ENCODE data around the gene GRIK3. TPM values are rescaled to one million over a fixed set of nuclear protein-coding genes. Genes with fewer than 3 reads are reported as not detected.

The GRIK3 gene
- total RNA-seq, 1 donor from 2014 or later, result 2.3 TPM

GRCh38 chr1:36863500-36863899, 170.8 kb downstream of the GRIK3 start:
- Mint-ChIP-seq H3K27ac (no peak overlapping the region), H3K27me3 (peaks cover 54% of the 10 kb centered on the region), H3K36me3 (no peaks in the 10 kb centered on the region), H3K4me3 (no peak overlapping the region), H3K9me3 (no peaks in the 10 kb centered on the region), H3K4me1 (ENCODE audit: unreplicated experiment) (no peaks in the 10 kb centered on the region)
- DNase-seq (ENCODE audit: extremely low spot score, unreplicated experiment), result no peak
- no peak for TF ChIP-seq CTCF (conservative IDR thresholded peaks at IDR 0.05)

- Mint-ChIP-seq H3K27ac (no peak overlapping the region), H3K9me3 (no peaks in the 10 kb centered on the region), H3K27me3 (peaks cover 59% of the 10 kb centered on the region), H3K36me3 (no peaks in the 10 kb centered on the region), H3K4me1 (ENCODE audit: unreplicated experiment) (peaks cover 2% of the 10 kb centered on the region), H3K4me3 (no peak overlapping the region)
- no peak for DNase-seq (ENCODE audit: extremely low spot score, unreplicated experiment)
- TF ChIP-seq CTCF (conservative IDR thresholded peaks at IDR 0.05), result no peak
Observed at GRCh38 chr1:36863061-36863460, 171.3 kb downstream of the GRIK3 start.

- DNase-seq (ENCODE audit: extremely low spot score, unreplicated experiment), result no peak
- H3K4me1 Mint-ChIP-seq (ENCODE audit: unreplicated experiment), result peaks cover 11% of the 10 kb centered on the region
- H3K27me3 Mint-ChIP-seq, result peaks cover 58% of the 10 kb centered on the region
- H3K4me3 Mint-ChIP-seq, result no peak overlapping the region
- no peak overlapping the region for H3K27ac Mint-ChIP-seq
- no peaks in the 10 kb centered on the region for H3K36me3 Mint-ChIP-seq
- TF ChIP-seq CTCF (conservative IDR thresholded peaks at IDR 0.05), result no peak
- H3K9me3 Mint-ChIP-seq, result no peaks in the 10 kb centered on the region
Observed at GRCh38 chr1:36861375-36861774, 172.9 kb downstream of the GRIK3 start.

- Mint-ChIP-seq H3K9me3 (no peaks in the 10 kb centered on the region), H3K36me3 (no peaks in the 10 kb centered on the region), H3K27me3 (peaks cover 64% of the 10 kb centered on the region), H3K4me3 (no peak overlapping the region), H3K27ac (peak overlapping the region; percentile 7), H3K4me1 (ENCODE audit: unreplicated experiment) (peaks cover 14% of the 10 kb centered on the region)
- no peak for TF ChIP-seq CTCF (conservative IDR thresholded peaks at IDR 0.05)
- no peak for DNase-seq (ENCODE audit: extremely low spot score, unreplicated experiment)
Observed at GRCh38 chr1:36859926-36860325, 174.4 kb downstream of the GRIK3 start.

GRCh38 chr1:36858981-36859380, 175.3 kb downstream of the GRIK3 start:
- no peak for DNase-seq (ENCODE audit: extremely low spot score, unreplicated experiment)
- Mint-ChIP-seq H3K4me3 (no peak overlapping the region), H3K4me1 (ENCODE audit: unreplicated experiment) (peaks cover 14% of the 10 kb centered on the region), H3K36me3 (no peaks in the 10 kb centered on the region), H3K27ac (no peak overlapping the region), H3K9me3 (no peaks in the 10 kb centered on the region), H3K27me3 (peaks cover 71% of the 10 kb centered on the region)
- no peak for TF ChIP-seq CTCF (conservative IDR thresholded peaks at IDR 0.05)

- peaks cover 73% of the 10 kb centered on the region for H3K27me3 Mint-ChIP-seq
- H3K4me1 Mint-ChIP-seq (ENCODE audit: unreplicated experiment), result peaks cover 14% of the 10 kb centered on the region
- no peak overlapping the region for H3K4me3 Mint-ChIP-seq
- no peak for TF ChIP-seq CTCF (conservative IDR thresholded peaks at IDR 0.05)
- no peak for DNase-seq (ENCODE audit: extremely low spot score, unreplicated experiment)
- H3K36me3 Mint-ChIP-seq, result no peaks in the 10 kb centered on the region
- no peaks in the 10 kb centered on the region for H3K9me3 Mint-ChIP-seq
- no peak overlapping the region for H3K27ac Mint-ChIP-seq
Observed at GRCh38 chr1:36858553-36858952, 175.8 kb downstream of the GRIK3 start.

Measured in type B pancreatic cell (in vitro differentiated cells).